Measurements from ENCODE around the gene ONECUT1. TPM values are rescaled to one million over a fixed set of nuclear protein-coding genes. Genes with fewer than 3 reads are reported as not detected.

The ONECUT1 gene
- total RNA-seq, 1 donor from 2014 or later = 341 TPM

- no peak overlapping the region for H3K4me3 Mint-ChIP-seq (ENCODE audit: low read depth)
- peak overlapping the region; percentile 90 for H3K27ac Mint-ChIP-seq
- no peaks in the 10 kb centered on the region for H3K27me3 Mint-ChIP-seq
- no peak for TF ChIP-seq CTCF (IDR thresholded peaks at IDR 0.05; ENCODE audit: unreplicated experiment)
- peaks cover 60% of the 10 kb centered on the region for H3K36me3 Mint-ChIP-seq (ENCODE audit: insufficient read depth)
- H3K4me1 Mint-ChIP-seq (ENCODE audit: low read depth) = peaks cover 33% of the 10 kb centered on the region
- DNase-seq (ENCODE audit: low spot score, unreplicated experiment) = no peak
- H3K9me3 Mint-ChIP-seq (ENCODE audit: low read depth) = no peaks in the 10 kb centered on the region
These were observed 32.6 kb downstream of the ONECUT1 start for GRCh38 chr15:52757496-52757895.

GRCh38 chr15:52751522-52751921 lies 38.6 kb downstream of the ONECUT1 start:
- no peaks in the 10 kb centered on the region for H3K27me3 Mint-ChIP-seq
- no peak for DNase-seq (ENCODE audit: low spot score, unreplicated experiment)
- peaks cover 5% of the 10 kb centered on the region for H3K9me3 Mint-ChIP-seq (ENCODE audit: low read depth)
- H3K27ac Mint-ChIP-seq = peak overlapping the region; percentile 59
- H3K4me3 Mint-ChIP-seq (ENCODE audit: low read depth) = no peak overlapping the region
- H3K4me1 Mint-ChIP-seq (ENCODE audit: low read depth) = peaks cover 18% of the 10 kb centered on the region
- TF ChIP-seq CTCF (IDR thresholded peaks at IDR 0.05; ENCODE audit: unreplicated experiment) = no peak
- peaks cover 43% of the 10 kb centered on the region for H3K36me3 Mint-ChIP-seq (ENCODE audit: insufficient read depth)

- no peak for TF ChIP-seq CTCF (IDR thresholded peaks at IDR 0.05; ENCODE audit: unreplicated experiment)
- H3K9me3 Mint-ChIP-seq (ENCODE audit: low read depth) = peaks cover 5% of the 10 kb centered on the region
- no peaks in the 10 kb centered on the region for H3K27me3 Mint-ChIP-seq
- no peak overlapping the region for H3K27ac Mint-ChIP-seq
- peaks cover 15% of the 10 kb centered on the region for H3K4me1 Mint-ChIP-seq (ENCODE audit: low read depth)
- DNase-seq (ENCODE audit: low spot score, unreplicated experiment) = no peak
- H3K4me3 Mint-ChIP-seq (ENCODE audit: low read depth) = no peak overlapping the region
- H3K36me3 Mint-ChIP-seq (ENCODE audit: insufficient read depth) = peaks cover 27% of the 10 kb centered on the region
These were observed 40.9 kb downstream of the ONECUT1 start for GRCh38 chr15:52749258-52749657.

GRCh38 chr15:52746162-52746757 lies 43.9 kb downstream of the ONECUT1 start:
- no peak for DNase-seq (ENCODE audit: low spot score, unreplicated experiment)
- H3K27me3 Mint-ChIP-seq = no peaks in the 10 kb centered on the region
- no peak for TF ChIP-seq CTCF (IDR thresholded peaks at IDR 0.05; ENCODE audit: unreplicated experiment)
- no peak overlapping the region for H3K4me3 Mint-ChIP-seq (ENCODE audit: low read depth)
- peaks cover 8% of the 10 kb centered on the region for H3K4me1 Mint-ChIP-seq (ENCODE audit: low read depth)
- H3K9me3 Mint-ChIP-seq (ENCODE audit: low read depth) = peaks cover 5% of the 10 kb centered on the region
- H3K27ac Mint-ChIP-seq = peak overlapping the region; percentile 7
- peaks cover 11% of the 10 kb centered on the region for H3K36me3 Mint-ChIP-seq (ENCODE audit: insufficient read depth)

GRCh38 chr15:52745326-52746161 lies 44.6 kb downstream of the ONECUT1 start:
- peak overlapping the region; percentile 7 for H3K27ac Mint-ChIP-seq
- no peak for TF ChIP-seq CTCF (IDR thresholded peaks at IDR 0.05; ENCODE audit: unreplicated experiment)

More at GRCh38 chr15:52745326-52746161, 44.6 kb downstream of the ONECUT1 start:
- peaks cover 8% of the 10 kb centered on the region for H3K36me3 Mint-ChIP-seq (ENCODE audit: insufficient read depth)
- H3K4me3 Mint-ChIP-seq (ENCODE audit: low read depth) = no peak overlapping the region
- no peaks in the 10 kb centered on the region for H3K27me3 Mint-ChIP-seq
- peaks cover 5% of the 10 kb centered on the region for H3K9me3 Mint-ChIP-seq (ENCODE audit: low read depth)
- peaks cover 8% of the 10 kb centered on the region for H3K4me1 Mint-ChIP-seq (ENCODE audit: low read depth)
- DNase-seq (ENCODE audit: low spot score, unreplicated experiment) = no peak

All from progenitor cell of endocrine pancreas (in vitro differentiated cells).